A673 (cell line): ENCODE results near the gene MRGPRE. TPM values are rescaled to one million over a fixed set of nuclear protein-coding genes. Genes with fewer than 3 reads are reported as not detected.

Experiments used
- BruUV-seq: library from RNA; stranded (reverse); fragments of 400-500 nt; replicated peaks from 2 replicates; lab custom pipeline; 2021; lab: Mats Ljungman, UMichigan
- CTCF ChIA-PET: fragments of 300-600 bp; sonication (Branson Sonifier 250); formaldehyde crosslinking; loops from one replicate; lab custom pipeline; 2022; ENCODE audit warnings: antibody characterized with exemption; lab: Charles Lee
- POLR2A ChIA-PET: fragments of 300-600 bp; sonication (Branson Sonifier 250); formaldehyde crosslinking; loops from one replicate; lab custom pipeline; 2022; ENCODE audit warnings: antibody characterized with exemption; ENCODE audit not compliant: low non-redundant PET; lab: Charles Lee
- DNase-seq: peaks from one replicate; pipeline ENCODE4 v3.0.0-alpha.2; 2015; ENCODE audit warnings: low spot score
- H3K27ac ChIP-seq: fragments of 200-600 bp; sonication (generic); 2 replicates; pipeline ENCODE4 v1.5.1; 2016; ENCODE audit warnings: mixed run types, low read depth, mild to moderate bottlenecking, mixed read lengths, antibody characterized with exemption, low read length; ENCODE audit not compliant: poor library complexity, severe bottlenecking
- H3K27me3 ChIP-seq: fragments of 200-600 bp; sonication (generic); replicated peaks from 2 replicates; pipeline ENCODE4 v1.6.1; 2017; ENCODE audit warnings: mixed run types, low read depth, mild to moderate bottlenecking, mixed read lengths, antibody characterized with exemption, low read length; ENCODE audit not compliant: insufficient read depth, poor library complexity
- H3K36me3 ChIP-seq: fragments of 200-600 bp; sonication (generic); 2 replicates; pipeline ENCODE4 v1.6.1; 2016; ENCODE audit warnings: mixed run types, mild to moderate bottlenecking, mixed read lengths, antibody characterized with exemption, low read length; ENCODE audit not compliant: insufficient read depth, poor library complexity, severe bottlenecking
- H3K4me1 ChIP-seq: fragments of 200-600 bp; sonication (generic); 2 replicates; pipeline ENCODE4 v1.6.1; 2017; ENCODE audit warnings: mixed run types, mild to moderate bottlenecking, mixed read lengths, antibody characterized with exemption, low read length; ENCODE audit not compliant: insufficient read depth, poor library complexity, severe bottlenecking
- H3K4me3 ChIP-seq: fragments of 200-600 bp; sonication (generic); 2 replicates; pipeline ENCODE4 v1.5.1; 2016; ENCODE audit warnings: low read depth, mixed run types, mild to moderate bottlenecking, mixed read lengths, low read length; ENCODE audit not compliant: poor library complexity, severe bottlenecking
- H3K9me3 ChIP-seq: fragments of 200-600 bp; sonication (generic); 2 replicates; pipeline ENCODE4 v1.6.1; 2016; ENCODE audit warnings: mixed run types, low read depth, mild to moderate bottlenecking, mixed read lengths, antibody characterized with exemption, low read length; ENCODE audit not compliant: poor library complexity, severe bottlenecking
- CTCF ChIP-seq: fragments of 300-800, 200-600 bp; sonication (generic); conservative IDR thresholded peaks from 2 replicates; pipeline ENCODE4 v1.5.1; 2017; ENCODE audit warnings: low read depth, mild to moderate bottlenecking, antibody characterized with exemption, low read length, moderate library complexity, mixed read lengths
- EZH2 ChIP-seq: fragments of 200-600 bp; sonication (generic); IDR thresholded peaks from 2 replicates; pipeline ENCODE4 v1.6.1; 2017; ENCODE audit warnings: borderline replicate concordance, low read depth, mild to moderate bottlenecking, mixed read lengths, antibody characterized with exemption, low read length; ENCODE audit not compliant: poor library complexity, severe bottlenecking
- intact Hi-C: fragments of 100-400 bp; cut with micrococcal nuclease; formaldehyde crosslinking; loops from one replicate; pipeline ENCODE4 v1.10.0; 2022; ENCODE audit not compliant: unreplicated experiment
- total RNA-seq: library from RNA; stranded (reverse); gene quantifications from 2 replicates; pipeline ENCODE4 v1.2.3, GENCODE V29; 2021

The MRGPRE gene
- total RNA-seq, 1 experiment from 2014 or later = not detected

DNA sequence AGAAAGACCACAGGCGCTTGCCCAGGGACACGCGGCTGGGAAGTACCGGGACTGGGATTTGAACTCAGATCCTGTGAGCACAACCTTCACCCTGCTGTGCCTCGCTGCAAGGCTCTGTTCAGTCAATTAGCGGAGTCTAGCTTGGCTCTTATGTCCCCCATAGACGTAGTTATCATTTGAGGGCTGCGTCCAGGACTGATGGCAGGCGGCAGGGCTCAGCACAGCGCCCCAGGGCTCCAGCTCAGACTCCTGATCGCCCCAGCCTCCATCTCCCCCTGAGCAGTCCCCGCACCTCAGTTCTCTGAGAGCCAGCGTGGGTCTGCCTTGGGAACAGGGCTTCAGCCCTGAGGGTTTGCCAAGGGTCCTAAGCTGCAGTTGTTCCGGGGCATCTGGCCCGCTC is 33.4 kb downstream of the MRGPRE start:
- Histone ChIP-seq H3K4me3 (no peak overlapping the region), H3K27ac (no peak overlapping the region), H3K27me3 (peaks cover 19% of the 10 kb centered on the region), H3K4me1 (no peaks in the 10 kb centered on the region), H3K9me3 (no peaks in the 10 kb centered on the region), H3K36me3 (no peaks in the 10 kb centered on the region)
- no TSS peak for BruUV-seq
- TF ChIP-seq EZH2 (no peak), CTCF (no peak)
- CTCF ChIA-PET = no interaction called here
- intact Hi-C loops = no loop called here
- POLR2A ChIA-PET = no interaction called here
- no peak for DNase-seq

- intact Hi-C loops = no loop called here
- no TSS peak for BruUV-seq
- Histone ChIP-seq H3K27me3 (peaks cover 11% of the 10 kb centered on the region), H3K27ac (no peak overlapping the region), H3K4me1 (no peaks in the 10 kb centered on the region), H3K4me3 (no peak overlapping the region), H3K36me3 (no peaks in the 10 kb centered on the region), H3K9me3 (no peaks in the 10 kb centered on the region)
- POLR2A ChIA-PET = no interaction called here
- DNase-seq = no peak
- CTCF ChIA-PET = no interaction called here
- TF ChIP-seq EZH2 = no peak
- no peak for TF ChIP-seq CTCF
Measured at GRCh38 chr11:3197878-3198528, 34.2 kb downstream of the MRGPRE start.

GRCh38 chr11:3197044-3197695 is 35.0 kb downstream of the MRGPRE start:
- BruUV-seq = no TSS peak
- CTCF ChIA-PET = no interaction called here
- H3K4me1 ChIP-seq = no peaks in the 10 kb centered on the region
- intact Hi-C loops = no loop called here
- H3K9me3 ChIP-seq = no peaks in the 10 kb centered on the region
- DNase-seq = no peak
- no peak overlapping the region for H3K27ac ChIP-seq
- POLR2A ChIA-PET = interaction anchor here (0.5 kb wide), 1 partner anchor 79 kb away, joined by 5 read pairs; no protein-coding TSS in a partner anchor
- no peaks in the 10 kb centered on the region for H3K36me3 ChIP-seq
- H3K4me3 ChIP-seq = no peak overlapping the region
- H3K27me3 ChIP-seq = peaks cover 3% of the 10 kb centered on the region
- TF ChIP-seq CTCF (no peak), EZH2 (no peak)
